Measurements from ENCODE around the gene KCNJ16.

Gene KCNJ16

DNA sequence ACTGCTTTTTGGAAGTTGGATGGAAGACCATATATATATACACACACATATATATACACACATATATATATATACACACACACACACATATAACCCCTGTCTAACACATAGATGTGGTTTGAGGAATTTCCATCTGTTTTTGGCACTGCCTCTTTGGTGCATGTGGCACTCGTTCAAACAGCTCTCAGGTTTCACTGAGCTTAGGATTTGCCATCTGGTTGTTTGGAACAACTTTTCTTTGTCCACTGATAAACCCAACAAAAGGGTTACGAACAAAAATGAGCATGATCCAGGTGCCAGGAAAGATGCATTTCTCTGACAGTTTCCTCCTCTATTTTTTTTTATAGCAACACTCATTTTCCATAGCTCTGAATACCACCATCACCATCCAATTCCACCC, 14.6 kb upstream of the KCNJ16 start:
- TF ChIP-seq, protein P1, sequence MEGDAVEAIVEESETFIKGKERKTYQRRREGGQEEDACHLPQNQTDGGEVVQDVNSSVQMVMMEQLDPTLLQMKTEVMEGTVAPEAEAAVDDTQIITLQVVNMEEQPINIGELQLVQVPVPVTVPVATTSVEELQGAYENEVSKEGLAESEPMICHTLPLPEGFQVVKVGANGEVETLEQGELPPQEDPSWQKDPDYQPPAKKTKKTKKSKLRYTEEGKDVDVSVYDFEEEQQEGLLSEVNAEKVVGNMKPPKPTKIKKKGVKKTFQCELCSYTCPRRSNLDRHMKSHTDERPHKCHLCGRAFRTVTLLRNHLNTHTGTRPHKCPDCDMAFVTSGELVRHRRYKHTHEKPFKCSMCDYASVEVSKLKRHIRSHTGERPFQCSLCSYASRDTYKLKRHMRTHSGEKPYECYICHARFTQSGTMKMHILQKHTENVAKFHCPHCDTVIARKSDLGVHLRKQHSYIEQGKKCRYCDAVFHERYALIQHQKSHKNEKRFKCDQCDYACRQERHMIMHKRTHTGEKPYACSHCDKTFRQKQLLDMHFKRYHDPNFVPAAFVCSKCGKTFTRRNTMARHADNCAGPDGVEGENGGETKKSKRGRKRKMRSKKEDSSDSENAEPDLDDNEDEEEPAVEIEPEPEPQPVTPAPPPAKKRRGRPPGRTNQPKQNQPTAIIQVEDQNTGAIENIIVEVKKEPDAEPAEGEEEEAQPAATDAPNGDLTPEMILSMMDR (IDR thresholded peaks at IDR 0.05; ENCODE audit: control insufficient read depth, insufficient read depth, low read depth, low read length, missing control alignments): no peak
- no peak overlapping the region for H3K4me3 ChIP-seq (ENCODE audit: control insufficient read depth, low read depth, low read length)
- no peak for DNase-seq (ENCODE audit: low read depth)

DNA sequence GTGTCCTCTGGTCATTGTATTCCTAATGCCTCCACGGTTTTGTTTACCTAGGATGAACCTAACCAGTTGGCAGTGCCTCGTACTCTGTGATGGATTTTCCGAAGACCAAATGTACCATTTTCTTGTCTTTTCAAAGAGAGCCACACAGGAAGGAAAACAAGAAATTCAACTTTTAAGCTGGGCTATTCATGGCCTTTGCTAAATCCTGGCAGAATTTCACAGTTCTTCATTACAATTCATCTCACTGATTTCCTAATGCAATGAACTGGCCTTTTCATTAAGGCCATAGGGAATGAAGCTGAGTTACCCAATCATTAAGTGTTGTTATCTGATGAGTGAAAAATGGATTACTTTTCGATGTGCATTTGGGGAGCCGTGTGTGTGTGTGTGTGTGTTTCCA, 7.9 kb upstream of the KCNJ16 start:
- DNase-seq (ENCODE audit: low read depth): no peak
- H3K4me3 ChIP-seq (ENCODE audit: control insufficient read depth, low read depth, low read length): no peak overlapping the region

DNA sequence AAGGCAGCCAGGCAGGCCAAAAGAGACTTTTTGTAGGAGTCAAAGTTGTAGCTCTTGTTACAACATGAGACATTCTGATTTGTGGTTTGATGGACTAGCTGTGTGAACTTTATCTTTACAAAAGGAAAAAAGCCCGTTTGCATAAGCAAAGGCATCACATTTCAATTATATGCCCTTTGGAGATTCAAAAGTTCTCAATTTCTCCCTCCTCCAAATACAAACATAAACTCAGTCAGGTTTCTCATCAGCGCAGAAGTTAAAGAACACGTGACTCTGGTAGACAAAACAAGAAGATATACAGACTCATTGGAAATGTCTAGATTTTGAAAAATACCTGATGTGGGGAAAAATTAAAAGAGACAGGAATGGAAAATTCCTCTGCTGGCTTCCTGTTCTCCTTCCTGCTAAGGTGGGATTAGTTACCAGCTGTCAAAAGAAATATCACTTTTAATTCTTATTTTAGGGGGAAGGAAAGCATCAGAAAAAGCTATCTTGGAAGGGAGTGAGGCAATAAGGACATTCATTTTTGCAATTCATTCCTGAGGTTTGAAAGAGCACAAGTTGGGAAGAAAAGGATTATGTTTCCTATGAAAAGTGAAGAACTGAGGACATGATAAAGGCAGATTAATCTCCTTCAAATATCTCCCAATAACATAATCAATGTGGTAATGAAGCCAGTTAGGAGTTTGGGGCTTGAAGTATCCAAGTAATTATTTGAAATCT, 4.6 kb upstream of the KCNJ16 start:
- H3K4me3 ChIP-seq (ENCODE audit: control insufficient read depth, low read depth, low read length): no peak overlapping the region
- DNase-seq (ENCODE audit: low read depth): no peak
- TF ChIP-seq, protein P1 (IDR thresholded peaks at IDR 0.05; ENCODE audit: control insufficient read depth, insufficient read depth, low read depth, low read length, missing control alignments): no peak

More for the DNA sequence above, 7.9 kb upstream of the KCNJ16 start:
- TF ChIP-seq, protein P1 (IDR thresholded peaks at IDR 0.05; ENCODE audit: control insufficient read depth, insufficient read depth, low read depth, low read length, missing control alignments): no peak

DNA sequence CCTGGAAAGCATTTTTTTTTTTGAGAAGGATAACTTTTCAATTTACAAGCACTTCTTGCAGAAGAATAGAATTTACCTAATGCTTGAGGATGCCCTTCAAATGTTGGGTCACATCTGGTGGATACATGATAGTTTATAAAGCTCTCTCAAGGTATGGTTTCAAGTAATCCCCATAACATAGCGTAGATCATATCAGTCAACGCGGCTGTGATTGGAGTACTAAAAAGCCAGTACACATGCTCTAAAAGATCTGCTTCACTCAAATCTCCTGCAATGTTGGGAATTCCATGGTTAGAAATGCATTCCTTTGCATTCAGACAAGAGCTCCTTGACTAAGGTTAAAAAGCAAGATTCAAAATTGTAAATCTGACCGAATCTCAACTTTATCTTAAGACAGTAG, 3.9 kb upstream of the KCNJ16 start:
- H3K4me3 ChIP-seq (ENCODE audit: control insufficient read depth, low read depth, low read length): no peak overlapping the region
- TF ChIP-seq, protein P1 (IDR thresholded peaks at IDR 0.05; ENCODE audit: control insufficient read depth, insufficient read depth, low read depth, low read length, missing control alignments): no peak
- DNase-seq (ENCODE audit: low read depth): no peak

DNA sequence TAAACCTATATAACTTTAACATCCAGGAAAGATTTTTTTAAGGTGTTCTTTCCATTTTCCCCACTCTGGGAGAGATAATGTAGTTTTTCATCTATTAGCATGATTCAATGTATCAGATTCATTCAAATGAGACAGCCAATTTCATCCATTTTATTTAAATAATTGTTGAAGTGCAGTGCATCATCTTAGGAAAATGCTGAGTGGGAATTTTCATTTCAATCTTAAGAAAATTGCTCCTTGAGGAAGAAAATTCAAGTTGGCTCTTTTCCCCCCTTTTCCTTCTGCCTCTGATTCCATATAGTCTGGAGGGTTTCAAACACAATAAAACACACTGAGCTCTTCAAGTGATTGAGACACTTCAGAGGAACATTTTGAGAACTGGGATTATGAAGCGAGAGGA, 3.4 kb upstream of the KCNJ16 start:
- DNase-seq (ENCODE audit: low read depth): no peak
- TF ChIP-seq, protein P1 (IDR thresholded peaks at IDR 0.05; ENCODE audit: control insufficient read depth, insufficient read depth, low read depth, low read length, missing control alignments): no peak
- no peak overlapping the region for H3K4me3 ChIP-seq (ENCODE audit: control insufficient read depth, low read depth, low read length)

DNA sequence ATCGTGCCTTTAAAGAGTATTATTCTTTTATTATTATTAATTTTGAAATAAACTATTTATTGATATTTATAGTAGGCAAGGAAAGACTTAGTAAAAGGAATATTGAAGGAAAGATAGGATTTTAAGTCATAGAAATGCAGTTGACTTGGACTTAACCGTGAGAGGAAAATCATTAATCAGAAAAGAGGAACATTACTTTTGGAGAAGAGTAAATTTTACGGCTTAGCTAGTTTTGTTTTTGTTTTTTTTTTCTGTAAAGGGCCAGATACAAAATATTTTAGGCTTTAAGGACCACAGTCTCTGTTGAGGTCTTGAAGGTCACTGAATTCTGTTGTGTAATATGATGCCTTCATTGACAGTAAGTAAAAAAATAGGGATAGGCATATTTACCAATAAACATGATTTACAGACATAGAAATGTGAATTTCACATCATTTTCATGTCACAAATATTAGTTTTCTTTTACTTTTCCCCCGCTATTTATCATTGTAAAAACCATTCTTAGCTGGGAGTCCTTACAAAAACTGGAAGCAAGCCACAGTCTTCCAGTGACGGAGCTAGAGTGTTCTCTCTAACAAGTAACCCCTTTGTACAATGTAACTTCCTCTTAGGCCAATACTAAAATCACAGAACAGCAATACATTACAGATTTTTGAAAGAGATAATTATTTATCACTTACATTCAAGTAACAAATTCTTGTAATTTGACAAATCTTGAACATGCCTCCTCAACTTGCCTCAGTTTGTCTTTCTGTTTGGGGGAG, 2.3 kb upstream of the KCNJ16 start:
- DNase-seq (ENCODE audit: low read depth): no peak
- no peak overlapping the region for H3K4me3 ChIP-seq (ENCODE audit: control insufficient read depth, low read depth, low read length)
- TF ChIP-seq, protein P1 (IDR thresholded peaks at IDR 0.05; ENCODE audit: control insufficient read depth, insufficient read depth, low read depth, low read length, missing control alignments): no peak

All from AG09309 (cell line).